ENCODE results near the gene BOK.

BOK gene

DNA sequence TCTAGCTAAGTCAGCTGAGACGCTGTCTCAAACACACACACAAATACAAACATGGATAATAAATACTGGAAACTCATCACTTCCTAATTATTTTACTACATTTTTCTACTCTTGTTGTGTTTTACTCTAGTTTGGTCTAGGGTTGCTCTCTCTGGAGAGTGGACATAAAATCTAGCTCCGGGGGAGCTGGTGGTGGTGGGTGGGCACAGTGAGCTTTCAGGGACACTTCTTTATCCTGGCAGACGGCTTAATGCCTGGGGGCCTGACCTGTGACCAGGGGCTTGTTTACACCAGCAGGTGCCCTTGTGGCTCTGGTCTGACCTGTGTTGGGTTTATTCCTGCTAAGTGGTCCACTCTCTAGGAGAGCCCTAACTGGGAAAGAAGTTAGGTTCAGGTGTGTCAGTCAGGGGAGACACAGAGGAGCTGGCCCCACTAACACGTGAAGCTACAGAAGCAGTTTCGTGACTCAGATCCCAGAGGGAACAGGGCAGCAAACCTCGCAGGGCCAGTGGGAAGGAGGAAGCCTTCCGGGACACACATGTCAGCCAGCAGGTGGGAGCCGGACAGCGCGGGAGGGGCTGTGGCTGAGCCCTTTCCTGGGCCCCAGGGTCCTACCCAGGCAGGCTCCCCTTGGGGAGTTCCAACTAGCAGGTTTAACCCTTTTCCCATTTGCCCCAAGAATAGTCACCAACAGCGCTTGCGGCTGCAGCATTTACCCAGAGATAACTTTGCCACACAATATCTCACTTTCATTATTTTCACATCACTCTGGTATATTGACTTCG is 22.5 kb upstream of the BOK start:
- Histone ChIP-seq H3K4me1 (ENCODE audit: insufficient read depth, low read length) (no peaks in the 10 kb centered on the region), H3K36me3 (ENCODE audit: insufficient read depth, low read length) (no peaks in the 10 kb centered on the region), H3K79me2 (ENCODE audit: insufficient read depth, low read length) (no peaks in the 10 kb centered on the region), H4K20me1 (ENCODE audit: insufficient read depth, low read length) (no peaks in the 10 kb centered on the region), H3K9ac (ENCODE audit: low read depth, low read length) (no peak overlapping the region), H3K27ac (ENCODE audit: low read length) (no peak overlapping the region), H3K4me2 (ENCODE audit: insufficient read depth, low read length) (no peak overlapping the region), H2AFZ (ENCODE audit: low read depth, low read length) (no peak overlapping the region), H3K4me3 (ENCODE audit: low read depth in 1 of 2, low read length in 2 of 2) (no peak overlapping the region), H3K9me3 (ENCODE audit: insufficient read depth, low read length, severe bottlenecking) (no peaks in the 10 kb centered on the region), H3K27me3 (ENCODE audit: insufficient read depth, low read length, poor library complexity) (peaks cover 2% of the 10 kb centered on the region)
- TF ChIP-seq, protein P1, sequence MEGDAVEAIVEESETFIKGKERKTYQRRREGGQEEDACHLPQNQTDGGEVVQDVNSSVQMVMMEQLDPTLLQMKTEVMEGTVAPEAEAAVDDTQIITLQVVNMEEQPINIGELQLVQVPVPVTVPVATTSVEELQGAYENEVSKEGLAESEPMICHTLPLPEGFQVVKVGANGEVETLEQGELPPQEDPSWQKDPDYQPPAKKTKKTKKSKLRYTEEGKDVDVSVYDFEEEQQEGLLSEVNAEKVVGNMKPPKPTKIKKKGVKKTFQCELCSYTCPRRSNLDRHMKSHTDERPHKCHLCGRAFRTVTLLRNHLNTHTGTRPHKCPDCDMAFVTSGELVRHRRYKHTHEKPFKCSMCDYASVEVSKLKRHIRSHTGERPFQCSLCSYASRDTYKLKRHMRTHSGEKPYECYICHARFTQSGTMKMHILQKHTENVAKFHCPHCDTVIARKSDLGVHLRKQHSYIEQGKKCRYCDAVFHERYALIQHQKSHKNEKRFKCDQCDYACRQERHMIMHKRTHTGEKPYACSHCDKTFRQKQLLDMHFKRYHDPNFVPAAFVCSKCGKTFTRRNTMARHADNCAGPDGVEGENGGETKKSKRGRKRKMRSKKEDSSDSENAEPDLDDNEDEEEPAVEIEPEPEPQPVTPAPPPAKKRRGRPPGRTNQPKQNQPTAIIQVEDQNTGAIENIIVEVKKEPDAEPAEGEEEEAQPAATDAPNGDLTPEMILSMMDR (IDR thresholded peaks at IDR 0.05; ENCODE audit: borderline replicate concordance, extremely low read depth, low read length, poor library complexity, severe bottlenecking) = no peak
- no peak for TF ChIP-seq EZH2 (IDR thresholded peaks at IDR 0.05; ENCODE audit: borderline replicate concordance, low read depth, low read length, severe bottlenecking)
- ATAC-seq (ENCODE audit: insufficient read depth, low read depth) = no peak
- DNase-seq = no peak

DNA sequence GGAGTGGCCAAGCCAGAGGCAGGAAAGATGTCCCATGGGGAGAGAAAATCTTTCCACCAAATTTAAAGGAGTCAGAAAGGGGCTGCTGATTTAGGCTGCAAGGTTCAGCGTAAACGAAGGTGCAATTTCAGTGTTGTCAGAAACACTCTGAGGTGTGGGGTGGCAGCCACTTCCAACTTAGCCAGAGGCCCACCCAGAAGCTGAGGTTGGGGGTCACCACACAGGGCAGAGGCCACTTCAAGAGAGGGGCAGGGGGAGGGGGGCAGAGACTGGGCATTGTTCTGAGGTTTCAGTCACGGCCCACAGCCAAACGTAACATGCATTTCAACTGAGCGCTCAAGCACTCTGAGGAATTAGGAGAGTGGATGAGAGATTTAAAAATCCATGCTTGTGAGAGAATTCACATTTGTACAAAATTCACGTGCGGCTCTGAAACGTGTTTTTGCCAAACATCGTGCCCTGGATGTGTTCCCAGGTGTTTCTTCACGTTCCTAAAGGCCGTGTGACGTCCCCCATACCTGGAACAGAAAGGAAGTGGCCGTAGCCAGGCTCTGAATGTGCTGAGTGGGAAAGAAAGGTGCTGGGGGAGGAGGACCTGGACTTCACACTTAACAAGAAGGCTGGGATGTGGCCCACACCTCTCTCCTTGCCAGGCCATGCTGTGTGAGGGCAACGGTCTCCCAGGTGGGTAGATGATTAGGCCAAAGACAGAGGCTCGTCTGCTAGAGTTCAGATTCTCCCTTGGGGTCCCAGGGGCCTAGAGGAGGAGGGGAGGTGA is 19.5 kb upstream of the BOK start:
- H3K4me2 ChIP-seq (ENCODE audit: insufficient read depth, low read length) = no peak overlapping the region
- TF ChIP-seq, protein P1 (IDR thresholded peaks at IDR 0.05; ENCODE audit: borderline replicate concordance, extremely low read depth, low read length, poor library complexity, severe bottlenecking) = no peak
- TF ChIP-seq EZH2 (IDR thresholded peaks at IDR 0.05; ENCODE audit: borderline replicate concordance, low read depth, low read length, severe bottlenecking) = no peak
- H2AFZ ChIP-seq (ENCODE audit: low read depth, low read length) = no peak overlapping the region
- DNase-seq (no peak), ATAC-seq (ENCODE audit: insufficient read depth, low read depth) (no peak)
- H3K79me2 ChIP-seq (ENCODE audit: insufficient read depth, low read length) = no peaks in the 10 kb centered on the region
- no peaks in the 10 kb centered on the region for H3K9me3 ChIP-seq (ENCODE audit: insufficient read depth, low read length, severe bottlenecking)
- H3K4me1 ChIP-seq (ENCODE audit: insufficient read depth, low read length) = no peaks in the 10 kb centered on the region
- no peaks in the 10 kb centered on the region for H3K36me3 ChIP-seq (ENCODE audit: insufficient read depth, low read length)
- no peak overlapping the region for H3K4me3 ChIP-seq (ENCODE audit: low read depth in 1 of 2, low read length in 2 of 2)
- H3K9ac ChIP-seq (ENCODE audit: low read depth, low read length) = no peak overlapping the region
- no peaks in the 10 kb centered on the region for H4K20me1 ChIP-seq (ENCODE audit: insufficient read depth, low read length)
- H3K27ac ChIP-seq (ENCODE audit: low read length) = no peak overlapping the region
- peaks cover 2% of the 10 kb centered on the region for H3K27me3 ChIP-seq (ENCODE audit: insufficient read depth, low read length, poor library complexity)

DNA sequence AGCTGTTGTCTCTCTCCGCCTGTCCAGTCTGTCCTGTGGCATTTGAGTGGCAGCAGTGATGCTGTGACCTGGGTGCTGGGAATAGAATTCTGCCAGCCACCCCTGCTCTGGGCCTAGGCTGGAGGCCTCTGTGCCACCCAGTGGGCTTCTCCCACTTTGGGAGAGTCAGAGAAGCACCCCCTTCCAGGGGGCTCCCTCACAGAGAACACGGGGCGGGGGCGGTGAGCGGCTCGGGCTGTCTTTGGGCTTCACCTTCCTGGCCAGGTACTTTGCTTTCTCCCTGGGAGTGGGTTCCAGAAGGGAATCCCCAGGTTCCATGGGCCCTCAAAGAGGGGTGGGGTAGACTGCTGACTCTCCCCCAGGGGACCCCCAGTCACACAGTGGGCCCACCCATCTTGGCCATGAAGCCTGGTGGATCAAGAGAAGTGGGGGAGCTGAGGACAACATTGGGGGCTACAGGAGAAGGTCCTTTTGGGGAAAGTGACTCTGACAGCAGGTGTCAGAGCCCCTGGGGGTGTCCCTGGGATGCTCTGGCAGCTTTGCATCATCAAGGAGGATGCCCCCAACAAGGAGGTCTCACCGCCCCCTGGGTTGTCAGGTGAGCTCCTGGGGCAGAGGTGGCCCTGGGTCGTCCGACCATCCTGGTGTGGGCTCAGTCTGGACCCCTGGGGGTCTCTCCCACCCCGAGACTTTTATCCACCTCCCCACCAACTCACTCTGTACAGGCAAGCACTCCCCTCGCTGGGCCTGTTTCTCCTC is 18.8 kb upstream of the BOK start:
- no peaks in the 10 kb centered on the region for H3K27me3 ChIP-seq (ENCODE audit: insufficient read depth, low read length, poor library complexity)
- H3K27ac ChIP-seq (ENCODE audit: low read length) = no peak overlapping the region
- no peaks in the 10 kb centered on the region for H3K36me3 ChIP-seq (ENCODE audit: insufficient read depth, low read length)
- TF ChIP-seq, protein P1 (IDR thresholded peaks at IDR 0.05; ENCODE audit: borderline replicate concordance, extremely low read depth, low read length, poor library complexity, severe bottlenecking) = no peak
- no peak for TF ChIP-seq EZH2 (IDR thresholded peaks at IDR 0.05; ENCODE audit: borderline replicate concordance, low read depth, low read length, severe bottlenecking)
- H2AFZ ChIP-seq (ENCODE audit: low read depth, low read length) = no peak overlapping the region
- H3K79me2 ChIP-seq (ENCODE audit: insufficient read depth, low read length) = no peaks in the 10 kb centered on the region
- H3K9me3 ChIP-seq (ENCODE audit: insufficient read depth, low read length, severe bottlenecking) = no peaks in the 10 kb centered on the region
- no peak overlapping the region for H3K4me3 ChIP-seq (ENCODE audit: low read depth in 1 of 2, low read length in 2 of 2)
- H3K4me1 ChIP-seq (ENCODE audit: insufficient read depth, low read length) = no peaks in the 10 kb centered on the region
- H3K4me2 ChIP-seq (ENCODE audit: insufficient read depth, low read length) = no peak overlapping the region
- H4K20me1 ChIP-seq (ENCODE audit: insufficient read depth, low read length) = no peaks in the 10 kb centered on the region
- ATAC-seq (ENCODE audit: insufficient read depth, low read depth) (no peak), DNase-seq (no peak)
- H3K9ac ChIP-seq (ENCODE audit: low read depth, low read length) = no peak overlapping the region
